Measurements from ENCODE around the gene SYNPO2. TPM values are rescaled to one million over a fixed set of nuclear protein-coding genes. Genes with fewer than 3 reads are reported as not detected.
"Not testable (repeated sequence)": the region's sequence is repeated elsewhere in the genome, so short reads cannot be mapped to it uniquely, and the experiment has no call there.

Gene SYNPO2
- total RNA-seq, 2 experiments from 2014 or later: 0.22 to 0.41 TPM

- POLR2A ChIA-PET: no interaction called here
These were observed 87.0 kb downstream of the SYNPO2 start for GRCh38 chr4:118975449-118976192.

GRCh38 chr4:118976193-118976560, 87.5 kb downstream of the SYNPO2 start:
- H3K36me3 ChIP-seq (ENCODE audit: insufficient read depth, low read length); CTCF ChIA-PET; POLR2A ChIA-PET; H3K9me3 ChIP-seq (ENCODE audit: control insufficient read depth in 1 of 2, insufficient read depth in 1 of 2, low read length in 2 of 2); H3K27ac Mint-ChIP-seq; H3K4me1 Mint-ChIP-seq (ENCODE audit: low read depth); H3K27me3 ChIP-seq (ENCODE audit: control insufficient read depth in 1 of 2, insufficient read depth in 2 of 2, low read length in 2 of 2); H3K4me3 ChIP-seq (ENCODE audit: low read length); H3K9me3 Mint-ChIP-seq; H3K27ac ChIP-seq (ENCODE audit: low read depth in 1 of 2, low read length in 2 of 2); H3K4me3 Mint-ChIP-seq; ATAC-seq (ENCODE audit: poor library complexity); intact Hi-C loops (cut with DNase I, micrococcal nuclease); H3K36me3 Mint-ChIP-seq (ENCODE audit: low read depth); H3K4me1 ChIP-seq (ENCODE audit: insufficient read depth, low read length); DNase-seq; H3K27me3 Mint-ChIP-seq: not testable (repeated sequence)

More at GRCh38 chr4:118975449-118976192, 87.0 kb downstream of the SYNPO2 start:
- ATAC-seq (ENCODE audit: poor library complexity) (no peak), DNase-seq (no peak)
- H3K27ac Mint-ChIP-seq: no peak overlapping the region
- Histone ChIP-seq H3K4me1 (ENCODE audit: insufficient read depth, low read length) (no peaks in the 10 kb centered on the region), H3K36me3 (ENCODE audit: insufficient read depth, low read length) (no peaks in the 10 kb centered on the region), H3K9me3 (ENCODE audit: control insufficient read depth in 1 of 2, insufficient read depth in 1 of 2, low read length in 2 of 2) (no peaks in the 10 kb centered on the region), H3K27me3 (ENCODE audit: control insufficient read depth in 1 of 2, insufficient read depth in 2 of 2, low read length in 2 of 2) (no peaks in the 10 kb centered on the region), H3K27ac (ENCODE audit: low read depth in 1 of 2, low read length in 2 of 2) (no peak overlapping the region), H3K4me3 (ENCODE audit: low read length) (no peak overlapping the region)
- CTCF ChIA-PET: no interaction called here
- no peak for TF ChIP-seq CTCF (IDR thresholded peaks at IDR 0.05)
- H3K4me3 Mint-ChIP-seq: no peak overlapping the region
- H3K36me3 Mint-ChIP-seq (ENCODE audit: low read depth): no peaks in the 10 kb centered on the region
- no peaks in the 10 kb centered on the region for H3K27me3 Mint-ChIP-seq
- no peaks in the 10 kb centered on the region for H3K4me1 Mint-ChIP-seq (ENCODE audit: low read depth)
- no peaks in the 10 kb centered on the region for H3K9me3 Mint-ChIP-seq
- intact Hi-C loops (cut with DNase I, micrococcal nuclease): no loop called here

GRCh38 chr4:118977100-118977499, 88.4 kb downstream of the SYNPO2 start:
- H3K27ac Mint-ChIP-seq; H3K4me3 ChIP-seq (ENCODE audit: low read length); H3K36me3 Mint-ChIP-seq (ENCODE audit: low read depth); DNase-seq; H3K9me3 ChIP-seq (ENCODE audit: control insufficient read depth in 1 of 2, insufficient read depth in 1 of 2, low read length in 2 of 2); ATAC-seq (ENCODE audit: poor library complexity); H3K36me3 ChIP-seq (ENCODE audit: insufficient read depth, low read length); H3K4me1 ChIP-seq (ENCODE audit: insufficient read depth, low read length); H3K4me1 Mint-ChIP-seq (ENCODE audit: low read depth); H3K4me3 Mint-ChIP-seq; H3K27me3 ChIP-seq (ENCODE audit: control insufficient read depth in 1 of 2, insufficient read depth in 2 of 2, low read length in 2 of 2); H3K27me3 Mint-ChIP-seq; H3K27ac ChIP-seq (ENCODE audit: low read depth in 1 of 2, low read length in 2 of 2); intact Hi-C loops (cut with DNase I, micrococcal nuclease); H3K9me3 Mint-ChIP-seq; POLR2A ChIA-PET; CTCF ChIA-PET: not testable (repeated sequence)

- CTCF ChIA-PET: no interaction called here
- H3K4me3 ChIP-seq (ENCODE audit: low read length): no peak overlapping the region
- H3K36me3 Mint-ChIP-seq (ENCODE audit: low read depth): no peaks in the 10 kb centered on the region
- H3K36me3 ChIP-seq (ENCODE audit: insufficient read depth, low read length): no peaks in the 10 kb centered on the region
- TF ChIP-seq CTCF (IDR thresholded peaks at IDR 0.05): no peak
- no peaks in the 10 kb centered on the region for H3K9me3 ChIP-seq (ENCODE audit: control insufficient read depth in 1 of 2, insufficient read depth in 1 of 2, low read length in 2 of 2)
- DNase-seq: no peak
- no peak for ATAC-seq (ENCODE audit: poor library complexity)
- H3K27me3 Mint-ChIP-seq: no peaks in the 10 kb centered on the region
- no peaks in the 10 kb centered on the region for H3K27me3 ChIP-seq (ENCODE audit: control insufficient read depth in 1 of 2, insufficient read depth in 2 of 2, low read length in 2 of 2)
- no peaks in the 10 kb centered on the region for H3K4me1 Mint-ChIP-seq (ENCODE audit: low read depth)
- POLR2A ChIA-PET: no interaction called here
- no peak overlapping the region for H3K27ac Mint-ChIP-seq
- no peaks in the 10 kb centered on the region for H3K9me3 Mint-ChIP-seq
- intact Hi-C loops (cut with DNase I, micrococcal nuclease): loop anchor here (5.0 to 10.0 kb wide), 3 partner anchors 308 to 648 kb away; partner anchors contain the start of gene PDE5A (in 1 of the 2)
- no peak overlapping the region for H3K27ac ChIP-seq (ENCODE audit: low read depth in 1 of 2, low read length in 2 of 2)
- no peak overlapping the region for H3K4me3 Mint-ChIP-seq
- no peaks in the 10 kb centered on the region for H3K4me1 ChIP-seq (ENCODE audit: insufficient read depth, low read length)
These were observed 91.1 kb downstream of the SYNPO2 start for GRCh38 chr4:118979712-118980111.
